Neuronal stem cell (in vitro differentiated cells): ENCODE data around the gene LAMTOR3.
"Not testable (repeated sequence)": the region's sequence is repeated elsewhere in the genome, so short reads cannot be mapped to it uniquely, and the experiment has no call there.

Experiments
- DNase-seq: peaks from one replicate; pipeline ENCODE4 v3.0.0-alpha.2; 2013; ENCODE audit warnings: low spot score
- H2AFZ ChIP-seq: one replicate; pipeline ENCODE4 v1.6.1; 2013; ENCODE audit warnings: mild to moderate bottlenecking, low read length, inconsistent platforms
- H2AK5ac ChIP-seq: 2 replicates; pipeline ENCODE4 v1.6.1; 2013; ENCODE audit warnings: low read depth, mild to moderate bottlenecking, inconsistent platforms, low read length, moderate library complexity, mixed read lengths
- H2BK120ac ChIP-seq: 2 replicates; pipeline ENCODE4 v1.6.1; 2013; ENCODE audit warnings: low read depth, mild to moderate bottlenecking, inconsistent platforms, low read length, moderate library complexity, mixed read lengths
- H2BK12ac ChIP-seq: one replicate; pipeline ENCODE4 v1.6.1; 2013; ENCODE audit warnings: low read length, inconsistent platforms
- H2BK15ac ChIP-seq: 2 replicates; pipeline ENCODE4 v1.6.1; 2013; ENCODE audit warnings: mild to moderate bottlenecking, low read length, inconsistent platforms, mixed read lengths
- H2BK5ac ChIP-seq: one replicate; pipeline ENCODE4 v1.6.1; 2013; ENCODE audit warnings: inconsistent platforms, mild to moderate bottlenecking, low read length, moderate library complexity
- H3K14ac ChIP-seq: one replicate; pipeline ENCODE4 v1.6.1; 2013; ENCODE audit warnings: low read length, inconsistent platforms
- H3K18ac ChIP-seq: 2 replicates; pipeline ENCODE4 v1.6.1; 2013; ENCODE audit warnings: low read length, inconsistent platforms
- H3K23ac ChIP-seq: 2 replicates; pipeline ENCODE4 v1.6.1; 2013; ENCODE audit warnings: low read depth, mild to moderate bottlenecking, mixed read lengths, low read length, inconsistent platforms; ENCODE audit not compliant: poor library complexity
- H3K27ac ChIP-seq: replicated peaks from 3 replicates; pipeline ENCODE4 v1.5.1; 2013; ENCODE audit warnings: low read length, inconsistent platforms
- H3K27me3 ChIP-seq, 3 experiments: 2 replicates each; pipeline ENCODE4 v1.6.1; 2013; ENCODE audit warnings: low read length in 3 of 3, mild to moderate bottlenecking in 2 of 3, inconsistent platforms in 1 of 3, low read depth in 1 of 3, mixed read lengths in 1 of 3, moderate library complexity in 1 of 3; ENCODE audit not compliant: control insufficient read depth in 3 of 3, insufficient read depth in 3 of 3
- H3K36me3 ChIP-seq, 2 donors: replicated peaks in 1 of 2; 2 replicates each; pipeline ENCODE4 v1.6.1; 2013; ENCODE audit warnings: low read length in 2 of 2; ENCODE audit not compliant: control insufficient read depth in 2 of 2, insufficient read depth in 2 of 2
- H3K4ac ChIP-seq: 2 replicates; pipeline ENCODE4 v1.6.1; 2013; ENCODE audit warnings: inconsistent platforms, mild to moderate bottlenecking, low read length, moderate library complexity
- H3K4me1 ChIP-seq, 2 donors: 1 replicate in 1 of 2; 2 replicates in 1 of 2; pipeline ENCODE4 v1.6.1; 2013; ENCODE audit warnings: low read length in 2 of 2, low read depth in 1 of 2; ENCODE audit not compliant: control insufficient read depth in 2 of 2, insufficient read depth in 1 of 2
- H3K4me2 ChIP-seq: one replicate; pipeline ENCODE4 v1.6.1; 2013; ENCODE audit warnings: mild to moderate bottlenecking, low read length, inconsistent platforms; ENCODE audit not compliant: insufficient read depth, poor library complexity, severe bottlenecking
- H3K4me3 ChIP-seq, 2 donors: 2 replicates each; pipeline ENCODE4 v1.5.1; 2013; ENCODE audit warnings: low read length in 2 of 2, mild to moderate bottlenecking in 2 of 2, inconsistent platforms in 1 of 2, moderate library complexity in 1 of 2
- H3K79me1 ChIP-seq: one replicate; pipeline ENCODE4 v1.6.1; 2013; ENCODE audit warnings: low read depth, mild to moderate bottlenecking, inconsistent platforms, low read length, moderate library complexity
- H3K9ac ChIP-seq: one replicate; pipeline ENCODE4 v1.6.1; 2013; ENCODE audit warnings: mild to moderate bottlenecking, low read depth, low read length, inconsistent platforms; ENCODE audit not compliant: poor library complexity
- H3K9me3 ChIP-seq, 2 donors: replicated peaks in 1 of 2; 2 replicates each; pipeline versions ENCODE3 to v1.6.1; 2013; ENCODE audit warnings: low read length in 2 of 2, mild to moderate bottlenecking in 2 of 2, inconsistent platforms in 1 of 2, low read depth in 1 of 2, mixed read lengths in 1 of 2, moderate library complexity in 1 of 2; ENCODE audit not compliant: control insufficient read depth in 2 of 2, insufficient read depth in 1 of 2
- H4K8ac ChIP-seq: one replicate; pipeline ENCODE4 v1.6.1; 2013; ENCODE audit warnings: low read depth, mild to moderate bottlenecking, inconsistent platforms, low read length, moderate library complexity
- H4K91ac ChIP-seq: one replicate; pipeline ENCODE4 v1.6.1; 2013; ENCODE audit warnings: low read length, low read depth, mild to moderate bottlenecking, inconsistent platforms; ENCODE audit not compliant: poor library complexity
- WGBS, 2 donors: extraction: QIAGEN DNeasy Blood & Tissue Kit; methylation state at CpG; one replicate each; pipeline ENCODE4 v1.1.7; 2013; ENCODE audit warnings: missing lambda C conversion rate in 2 of 2, mixed read lengths in 1 of 2; ENCODE audit not compliant: insufficient read length in 2 of 2, insufficient replicate concordance in 1 of 2; ENCODE audit errors: extremely low coverage in 2 of 2; 5-methylcytosine and 5-hydroxymethylcytosine counted together

LAMTOR3 gene

DNA sequence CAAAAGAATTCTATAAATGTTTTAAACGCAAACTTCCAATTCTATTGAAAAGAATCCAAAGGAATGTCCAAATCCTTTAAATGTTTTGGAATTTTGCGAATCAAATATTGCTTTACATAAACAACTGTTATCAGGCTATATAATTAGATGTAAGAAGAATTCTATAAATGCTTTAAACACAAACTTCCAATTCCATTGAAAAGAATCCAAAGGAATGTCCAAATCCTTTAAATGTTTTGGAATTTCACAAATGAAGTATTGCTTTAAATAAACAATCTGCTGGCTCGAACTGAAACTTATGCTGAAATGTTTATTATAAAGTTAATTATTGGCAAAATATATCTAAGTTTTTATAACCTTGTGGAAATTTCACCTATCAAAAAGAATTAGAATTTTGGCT is 61.5 kb downstream of the LAMTOR3 start:
- Histone ChIP-seq H3K36me3 (no peaks in the 10 kb centered on the region), H3K9ac (no peak overlapping the region), H3K4ac (no peak overlapping the region), H3K9me3 (no peaks in the 10 kb centered on the region), H4K8ac (no peak overlapping the region), H2BK5ac (no peak overlapping the region), H3K4me2 (no peak overlapping the region), H3K18ac (no peak overlapping the region), H2BK120ac (no peak overlapping the region), H2BK15ac (no peak overlapping the region), H3K4me3 (no peak overlapping the region), H3K27ac (no peak overlapping the region), H3K23ac (no peak overlapping the region), H4K91ac (no peak overlapping the region), H3K4me1 (no peaks in the 10 kb centered on the region), H3K27me3 (no peaks in the 10 kb centered on the region), H2BK12ac (no peak overlapping the region), H2AFZ (no peak overlapping the region), H3K14ac (no peak overlapping the region), H2AK5ac (no peak overlapping the region), H3K79me1 (no peaks in the 10 kb centered on the region)
- WGBS, 2 donors = no CpG with 5 or more reads among the region's 3 CpGs
- no peak for DNase-seq

DNA sequence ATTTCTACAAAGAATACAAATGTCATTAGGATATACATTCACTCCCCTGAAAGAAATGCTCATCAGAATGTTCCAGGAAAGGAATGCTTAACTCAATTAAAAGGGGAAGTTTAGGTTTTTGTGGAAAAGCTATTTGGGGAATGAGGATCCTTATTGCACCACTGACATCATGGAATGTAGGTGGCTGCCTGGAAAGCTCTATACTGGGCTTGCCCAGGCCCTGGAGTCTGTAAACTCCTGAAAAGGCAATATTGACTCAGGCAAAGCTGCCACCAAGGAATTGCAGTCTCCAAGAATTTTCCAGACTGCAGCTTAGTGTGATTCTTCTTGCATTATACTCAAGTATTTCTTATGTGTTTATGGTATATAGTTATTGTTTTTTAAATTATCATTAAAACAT is 61.9 kb downstream of the LAMTOR3 start:
- Histone ChIP-seq H4K8ac (no peak overlapping the region), H3K14ac (no peak overlapping the region), H3K36me3 (no peaks in the 10 kb centered on the region), H3K27me3 (no peaks in the 10 kb centered on the region), H2BK15ac (no peak overlapping the region), H3K4me1 (no peaks in the 10 kb centered on the region), H3K9ac (no peak overlapping the region), H3K4ac (no peak overlapping the region), H3K23ac (no peak overlapping the region), H3K79me1 (no peaks in the 10 kb centered on the region), H4K91ac (no peak overlapping the region), H3K4me2 (no peak overlapping the region), H3K18ac (no peak overlapping the region), H3K4me3 (no peak overlapping the region), H2AK5ac (no peak overlapping the region), H2AFZ (no peak overlapping the region), H3K9me3 (no peaks in the 10 kb centered on the region), H2BK5ac (no peak overlapping the region), H2BK120ac (no peak overlapping the region), H2BK12ac (no peak overlapping the region), H3K27ac (no peak overlapping the region)
- no peak for DNase-seq

DNA sequence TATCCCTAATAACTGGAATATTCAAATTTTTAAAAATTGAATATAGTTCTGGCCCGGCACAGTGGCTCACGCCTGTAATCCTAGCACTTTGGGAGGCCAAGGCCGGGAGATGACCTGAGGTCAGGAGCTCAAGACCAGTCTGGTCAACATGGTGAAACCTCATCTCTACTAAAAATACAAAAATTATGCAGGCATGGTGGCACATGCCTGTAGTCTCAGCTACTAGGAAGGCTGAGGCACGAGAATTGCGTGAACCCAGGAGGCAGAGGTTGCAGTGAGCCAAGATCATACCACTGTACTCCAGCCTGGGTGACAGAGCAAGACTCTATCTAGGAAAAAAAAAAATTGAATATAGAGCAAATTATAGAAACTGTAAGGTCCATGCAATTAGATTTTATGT is 64.2 kb downstream of the LAMTOR3 start:
- not testable (repeated sequence) for H2AK5ac ChIP-seq, DNase-seq, H3K23ac ChIP-seq, H2BK120ac ChIP-seq, H3K4me3 ChIP-seq, H4K8ac ChIP-seq, H2BK12ac ChIP-seq, H3K4me1 ChIP-seq, H2BK5ac ChIP-seq, H2BK15ac ChIP-seq, H3K4me2 ChIP-seq, H3K18ac ChIP-seq, H2AFZ ChIP-seq, H3K14ac ChIP-seq, H3K9me3 ChIP-seq, H3K9ac ChIP-seq, H3K79me1 ChIP-seq, H3K36me3 ChIP-seq, H3K27ac ChIP-seq, H3K4ac ChIP-seq, H3K27me3 ChIP-seq, H4K91ac ChIP-seq
- no CpG with 5 or more reads among the region's 5 CpGs for WGBS, 2 donors

DNA sequence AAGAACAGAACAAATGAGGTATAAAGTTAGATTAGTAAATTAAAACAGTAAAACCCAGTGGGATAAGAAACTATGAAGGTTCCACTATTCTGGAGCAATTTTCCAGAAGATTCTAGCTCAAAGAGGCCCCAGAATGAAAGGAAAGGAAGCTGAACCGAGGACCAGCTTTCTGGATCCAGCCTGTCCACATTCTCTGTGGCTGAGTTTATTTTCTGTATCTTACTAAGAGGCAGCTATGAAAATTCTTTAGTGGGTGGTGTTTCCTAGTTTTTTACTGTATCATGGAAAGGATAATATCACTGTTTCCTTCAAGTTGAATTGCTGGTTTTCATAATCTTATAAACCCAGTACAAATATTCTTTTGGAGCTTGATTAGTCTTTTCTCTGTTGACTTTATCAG is 65.8 kb downstream of the LAMTOR3 start:
- Histone ChIP-seq H4K8ac (no peak overlapping the region), H2AK5ac (no peak overlapping the region), H3K27me3 (no peaks in the 10 kb centered on the region), H4K91ac (no peak overlapping the region), H2AFZ (no peak overlapping the region), H3K79me1 (no peaks in the 10 kb centered on the region), H3K9ac (no peak overlapping the region), H3K36me3 (no peaks in the 10 kb centered on the region), H3K4ac (no peak overlapping the region), H3K4me3 (no peak overlapping the region), H3K18ac (no peak overlapping the region), H3K14ac (no peak overlapping the region), H3K27ac (no peak overlapping the region), H2BK12ac (no peak overlapping the region), H3K4me2 (no peak overlapping the region), H3K9me3 (no peaks in the 10 kb centered on the region), H2BK120ac (no peak overlapping the region), H3K23ac (no peak overlapping the region), H3K4me1 (peaks cover 3 to 8% of the 10 kb centered on the region in 2 donors), H2BK5ac (no peak overlapping the region), H2BK15ac (no peak overlapping the region)
- no CpG with 5 or more reads among the region's 1 CpG for WGBS, 2 donors
- no peak for DNase-seq
